IMR-90 (cell line): ENCODE measurements around the gene ARL10. TPM values are rescaled to one million over a fixed set of nuclear protein-coding genes. Genes with fewer than 3 reads are reported as not detected.

Experiments
- ATAC-seq: fragments of 200-7000 bp; cut with Tn5 transposase; 2 replicates; pipeline ENCODE4 v1.9.1; 2020; ENCODE audit warnings: low read depth, mild to moderate bottlenecking, moderate library complexity
- BruUV-seq: library from RNA; stranded (reverse); fragments of 400-500 nt; replicated peaks from 2 replicates; lab custom pipeline; 2021; lab: Mats Ljungman, UMichigan
- CTCF ChIA-PET: fragments of 300-600 bp; formaldehyde crosslinking; extraction: SDS; loops from one replicate; lab custom pipeline; 2021; ENCODE audit warnings: antibody characterized with exemption; lab: Yijun Ruan, JAX
- POLR2A ChIA-PET: fragments of 300-600 bp; sonication (Branson Sonifier 250); formaldehyde crosslinking; loops from one replicate; lab custom pipeline; 2022; ENCODE audit warnings: antibody characterized with exemption; ENCODE audit not compliant: unreplicated experiment; lab: Charles Lee
- DNase-seq: peaks from one replicate; pipeline ENCODE4 v3.0.0; 2013
- H2AFZ ChIP-seq: replicated peaks from 2 replicates; pipeline ENCODE3; 2013; ENCODE audit warnings: low read length, mild to moderate bottlenecking; ENCODE audit not compliant: poor library complexity
- H2AK5ac ChIP-seq: 2 replicates; pipeline ENCODE4 v1.6.1; 2013; ENCODE audit warnings: low read depth, low read length, inconsistent platforms
- H2AK9ac ChIP-seq: replicated peaks from 2 replicates; pipeline ENCODE3; 2013; ENCODE audit warnings: mild to moderate bottlenecking, low read depth, low read length, moderate library complexity; ENCODE audit not compliant: poor library complexity
- H2BK120ac ChIP-seq: 2 replicates; pipeline ENCODE4 v1.6.1; 2013; ENCODE audit warnings: low read depth, low read length, inconsistent platforms
- H2BK15ac ChIP-seq: 3 replicates; pipeline ENCODE4 v1.6.1; 2013; ENCODE audit warnings: low read depth, low read length, inconsistent platforms
- H2BK20ac ChIP-seq: 2 replicates; pipeline ENCODE4 v1.6.1; 2013; ENCODE audit warnings: low read depth, mild to moderate bottlenecking, inconsistent platforms, low read length, moderate library complexity
- H2BK5ac ChIP-seq: 2 replicates; pipeline ENCODE4 v1.6.1; 2013; ENCODE audit warnings: mild to moderate bottlenecking, low read depth, low read length, inconsistent platforms; ENCODE audit not compliant: poor library complexity, severe bottlenecking
- H3K14ac ChIP-seq: replicated peaks from 2 replicates; pipeline ENCODE4 v1.6.1; 2013; ENCODE audit warnings: low read depth, low read length, inconsistent platforms
- H3K18ac ChIP-seq: 2 replicates; pipeline ENCODE4 v1.6.1; 2013; ENCODE audit warnings: low read depth, low read length, control low read depth
- H3K23ac ChIP-seq: 2 replicates; pipeline ENCODE4 v1.6.1; 2013; ENCODE audit warnings: low read depth, low read length, inconsistent platforms
- H3K27ac ChIP-seq: 2 replicates; pipeline ENCODE4 v1.5.1; 2013; ENCODE audit warnings: mild to moderate bottlenecking, control low read depth, low read length; ENCODE audit not compliant: insufficient read depth
- H3K27me3 ChIP-seq: 2 replicates; pipeline ENCODE4 v1.6.1; 2013; ENCODE audit warnings: low read length; ENCODE audit not compliant: control insufficient read depth, insufficient read depth
- H3K36me3 ChIP-seq: 2 replicates; pipeline ENCODE4 v1.6.1; 2013; ENCODE audit warnings: low read length, mixed read lengths; ENCODE audit not compliant: control insufficient read depth, insufficient read depth
- H3K4ac ChIP-seq: 2 replicates; pipeline ENCODE4 v1.6.1; 2013; ENCODE audit warnings: low read depth, low read length, inconsistent platforms
- H3K4me1 ChIP-seq: 2 replicates; pipeline ENCODE4 v1.6.1; 2013; ENCODE audit warnings: low read length, mixed read lengths; ENCODE audit not compliant: control insufficient read depth, insufficient read depth
- H3K4me2 ChIP-seq: 2 replicates; pipeline ENCODE4 v1.6.1; 2013; ENCODE audit warnings: low read depth, mild to moderate bottlenecking, control low read depth, low read length, moderate library complexity
- H3K4me3 ChIP-seq: 2 replicates; pipeline ENCODE4 v1.5.1; 2013; ENCODE audit warnings: low read depth, mild to moderate bottlenecking, control low read depth, low read length, moderate library complexity; ENCODE audit not compliant: insufficient read depth
- H3K56ac ChIP-seq: 2 replicates; pipeline ENCODE4 v1.6.1; 2013; ENCODE audit warnings: low read length, inconsistent platforms; ENCODE audit not compliant: insufficient read depth; ENCODE audit errors: extremely low read depth
- H3K79me1 ChIP-seq, 2 experiments: 2 replicates each; pipeline ENCODE4 v1.6.1; 2013; ENCODE audit warnings: low read length in 2 of 2, inconsistent platforms in 1 of 2, low read depth in 1 of 2
- H3K9ac ChIP-seq: 2 replicates; pipeline ENCODE4 v1.6.1; 2013; ENCODE audit warnings: low read depth, low read length, control low read depth
- H3K9me1 ChIP-seq: 2 replicates; pipeline ENCODE4 v1.6.1; 2013; ENCODE audit warnings: low read length, inconsistent platforms; ENCODE audit not compliant: insufficient read depth
- H3K9me3 ChIP-seq: 2 replicates; pipeline ENCODE4 v1.6.1; 2013; ENCODE audit warnings: low read length; ENCODE audit not compliant: control insufficient read depth, insufficient read depth
- H4K20me1 ChIP-seq: 2 replicates; pipeline ENCODE4 v1.6.1; 2013; ENCODE audit warnings: low read length, inconsistent platforms; ENCODE audit not compliant: insufficient read depth
- H4K5ac ChIP-seq: 2 replicates; pipeline ENCODE4 v1.6.1; 2013; ENCODE audit warnings: mild to moderate bottlenecking, low read depth, low read length, control low read depth
- H4K8ac ChIP-seq, 2 experiments: 2 replicates each; pipeline ENCODE4 v1.6.1; 2013; ENCODE audit warnings: low read depth in 2 of 2, low read length in 2 of 2, control low read depth in 1 of 2, inconsistent platforms in 1 of 2
- H4K91ac ChIP-seq: 2 replicates; pipeline ENCODE4 v1.6.1; 2013; ENCODE audit warnings: low read depth, low read length, inconsistent platforms; ENCODE audit not compliant: insufficient read depth
- BHLHE40 ChIP-seq: fragments of 150-350 bp; IDR thresholded peaks from 2 replicates; pipeline ENCODE4 v1.6.1; 2016; ENCODE audit warnings: mild to moderate bottlenecking, low read depth, low read length
- ELK1 ChIP-seq: fragments of 150-350 bp; IDR thresholded peaks from 2 replicates; pipeline ENCODE4 v1.6.1; 2016; ENCODE audit warnings: low read depth, mild to moderate bottlenecking, low read length, moderate library complexity, borderline replicate concordance
- FOS ChIP-seq: fragments of 150-350 bp; IDR thresholded peaks from 2 replicates; pipeline ENCODE4 v1.6.1; 2016; ENCODE audit warnings: low read depth, low read length
- MAFK ChIP-seq: IDR thresholded peaks from 2 replicates; pipeline ENCODE4 v1.6.1; 2012; ENCODE audit warnings: low read depth, low read length, improper control_type of control experiment
- MAZ ChIP-seq: IDR thresholded peaks from 2 replicates; pipeline ENCODE4 v1.6.1; 2012; ENCODE audit warnings: low read depth, mild to moderate bottlenecking, low read length, improper control_type of control experiment, moderate library complexity, borderline replicate concordance
- MXI1 ChIP-seq: IDR thresholded peaks from 2 replicates; pipeline ENCODE4 v1.6.1; 2012; ENCODE audit warnings: low read depth, mild to moderate bottlenecking, low read length, moderate library complexity, borderline replicate concordance
- POLR2A ChIP-seq: IDR thresholded peaks from 2 replicates; pipeline ENCODE4 v1.6.1; 2012; ENCODE audit warnings: mild to moderate bottlenecking, low read depth, low read length
- RAD21 ChIP-seq: IDR thresholded peaks from 2 replicates; pipeline ENCODE4 v1.6.1; 2012; ENCODE audit warnings: low read length, improper control_type of control experiment
- RFX5 ChIP-seq: IDR thresholded peaks from 2 replicates; pipeline ENCODE4 v1.8.0; 2012; ENCODE audit warnings: low read depth, mild to moderate bottlenecking, low read length, moderate library complexity
- WGBS, 2 experiments: methylation state at CpG; one replicate each; pipeline versions ENCODE4 v1.1.5 to v1.1.7; 2013; ENCODE audit warnings: missing lambda C conversion rate in 2 of 2; ENCODE audit not compliant: insufficient read length in 1 of 2; ENCODE audit errors: extremely low coverage in 2 of 2; 5-methylcytosine and 5-hydroxymethylcytosine counted together
- dilution Hi-C: fragments of 300-500 bp; cut with HindIII; formaldehyde crosslinking; loops from one replicate; pipeline ENCODE4 v1.14.3; 2018; ENCODE audit warnings: low sequenced_read_pairs; ENCODE audit not compliant: unreplicated experiment
- in situ Hi-C: fragments of 300-500 bp; cut with MboI; formaldehyde crosslinking; loops from 3 replicates; pipeline ENCODE4 v1.14.3; 2019; ENCODE audit warnings: low sequenced_read_pairs, inconsistent platforms, mixed read lengths
- intact Hi-C: fragments of 100-400 bp; cut with micrococcal nuclease; formaldehyde crosslinking; loops from 2 replicates; pipeline ENCODE4 v1.10.0; 2022
- polyA plus RNA-seq, 3 experiments: library from polyadenylated mRNA; depleted of rRNA; stranded (reverse); fragments of >200 nt; gene quantifications; 2 replicates each; pipeline ENCODE4 v1.2.3, GENCODE V29; 2012; ENCODE audit warnings: low replicate concordance in 1 of 3
- total RNA-seq: library from RNA; depleted of rRNA; stranded (reverse); fragments of >200 nt; gene quantifications from 2 replicates; pipeline ENCODE4 v1.2.3, GENCODE V29; 2012

ARL10 gene
- total and polyA plus RNA-seq, 2 of the 4 experiments (the other 2 are of a cell fraction): 3.6 to 6.0 TPM

- H4K5ac ChIP-seq: no peak overlapping the region
- ChIA-PET CTCF (no interaction called here), POLR2A (no interaction called here)
- no peak for TF ChIP-seq ELK1
- no peak for TF ChIP-seq POLR2A
- no peak for TF ChIP-seq BHLHE40
- TF ChIP-seq MXI1: no peak
- TF ChIP-seq RAD21: no peak
- TF ChIP-seq MAFK: no peak
- TF ChIP-seq MAZ: no peak
- TF ChIP-seq RFX5: no peak
- no peak for TF ChIP-seq FOS
- H3K36me3 ChIP-seq: peaks cover 15% of the 10 kb centered on the region
- H2BK20ac ChIP-seq: no peak overlapping the region
- H4K91ac ChIP-seq: no peak overlapping the region
- H3K4me3 ChIP-seq: no peak overlapping the region
- H3K4ac ChIP-seq: no peak overlapping the region
- H3K18ac ChIP-seq: no peak overlapping the region
- no peak for ATAC-seq
- H3K27me3 ChIP-seq: no peaks in the 10 kb centered on the region
- no peak overlapping the region for H2AFZ ChIP-seq
- H3K79me1 ChIP-seq: no peaks in the 10 kb centered on the region
- H4K8ac ChIP-seq: no peak overlapping the region
- H3K9me3 ChIP-seq: no peaks in the 10 kb centered on the region
- no peaks in the 10 kb centered on the region for H3K9me1 ChIP-seq
- no peak overlapping the region for H2BK120ac ChIP-seq
- H2BK15ac ChIP-seq: no peak overlapping the region
- no peak overlapping the region for H3K9ac ChIP-seq
- in situ Hi-C loops: loop anchor here (25.0 kb wide), 1 partner anchor 601 kb away; no protein-coding TSS in a partner anchor
- no peak overlapping the region for H2AK9ac ChIP-seq
- no peak overlapping the region for H3K4me2 ChIP-seq
- WGBS, 2 experiments: no CpG with 5 or more reads among the region's 1 CpG
- no peaks in the 10 kb centered on the region for H4K20me1 ChIP-seq
- H3K23ac ChIP-seq: no peak overlapping the region
- H3K4me1 ChIP-seq: no peaks in the 10 kb centered on the region
- no peak overlapping the region for H2AK5ac ChIP-seq
- H3K56ac ChIP-seq: no peak overlapping the region
- no peak overlapping the region for H3K27ac ChIP-seq
- intact Hi-C loops: no loop called here
- dilution Hi-C loops: no loop called here
- no peak overlapping the region for H3K14ac ChIP-seq
- no TSS peak for BruUV-seq
- DNase-seq: no peak
- no peak overlapping the region for H2BK5ac ChIP-seq
Measured at GRCh38 chr5:176337913-176338312, 27.4 kb upstream of the ARL10 start.
